GM10266 (cell line): ENCODE data around the gene IFI27L2.

Source experiments
- DNase-seq: peaks from one replicate; pipeline ENCODE4 v3.0.0; 2012; ENCODE audit errors: extremely low spot score
- CTCF ChIP-seq: IDR thresholded peaks from 2 replicates; pipeline ENCODE4 v1.5.1; 2012; ENCODE audit warnings: mild to moderate bottlenecking, low read depth; ENCODE audit not compliant: control insufficient read depth, insufficient read depth; ENCODE audit errors: missing control alignments

Gene IFI27L2

GRCh38 chr14:94123296-94123695 is 6.1 kb downstream of the IFI27L2 start:
- no peak for DNase-seq
- TF ChIP-seq CTCF, result no peak

- DNase-seq, result no peak
- TF ChIP-seq CTCF, result no peak
Observed at GRCh38 chr14:94122438-94122837, 7.0 kb downstream of the IFI27L2 start.

DNA sequence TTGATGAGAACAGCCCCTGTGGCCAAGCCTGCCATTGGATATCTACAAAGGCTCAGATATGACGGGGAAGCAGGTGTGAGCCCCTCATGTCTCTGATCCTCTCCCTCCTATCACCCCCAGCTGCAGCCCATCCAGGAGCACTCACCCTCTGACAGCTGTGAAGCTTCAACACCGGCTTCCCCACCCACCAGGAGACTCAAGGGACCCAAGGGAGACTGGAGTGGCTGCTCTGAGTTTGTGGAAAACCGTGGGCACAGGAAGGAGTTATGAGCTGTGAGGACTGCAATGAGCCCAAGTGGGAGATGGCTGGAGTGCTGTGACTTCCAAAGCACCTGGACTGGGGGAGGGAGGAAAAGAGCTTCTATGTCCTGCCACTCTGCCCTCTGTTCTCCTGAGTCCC is 7.9 kb downstream of the IFI27L2 start:
- no peak for DNase-seq
- TF ChIP-seq CTCF, result no peak

GRCh38 chr14:94120667-94121340 is 8.6 kb downstream of the IFI27L2 start:
- no peak for DNase-seq
- TF ChIP-seq CTCF, result no peak

DNA sequence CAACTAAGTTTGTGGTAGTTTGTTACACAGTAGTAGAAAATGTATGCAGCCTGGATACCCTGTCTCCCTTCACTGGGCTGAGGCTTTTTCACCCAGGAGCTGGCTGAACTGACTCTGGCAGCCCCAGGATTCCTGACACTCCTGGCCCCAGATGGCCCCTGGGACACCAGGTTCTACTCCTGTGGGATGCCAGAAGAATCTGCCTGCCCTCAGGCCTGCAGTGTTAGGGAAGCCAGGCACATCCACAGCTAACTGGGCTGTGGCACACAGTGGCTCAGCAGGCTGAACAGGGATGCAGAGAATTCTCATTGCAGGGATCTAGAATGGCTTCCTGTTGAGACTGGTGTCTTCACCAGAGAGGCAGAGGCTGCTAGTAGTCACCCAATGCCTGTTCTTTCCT is 10.3 kb downstream of the IFI27L2 start:
- TF ChIP-seq CTCF, result no peak
- DNase-seq, result no peak

- DNase-seq, result no peak
- no peak for TF ChIP-seq CTCF
Observed at GRCh38 chr14:94117856-94118255, 11.5 kb downstream of the IFI27L2 start.

GRCh38 chr14:94116701-94117100 is 12.7 kb downstream of the IFI27L2 start:
- no peak for TF ChIP-seq CTCF

More at GRCh38 chr14:94116701-94117100, 12.7 kb downstream of the IFI27L2 start:
- DNase-seq, result no peak
